GM19372 (cell line): ENCODE measurements around the gene RIPK4.

Experiments used
- ATAC-seq: cut with Tn5 transposase; IDR thresholded peaks from one replicate; pipeline ENCODE4 v1.9.1; 2021; ENCODE audit warnings: mild to moderate bottlenecking, low read depth, moderate library complexity; ENCODE audit not compliant: unreplicated experiment

The RIPK4 gene

DNA sequence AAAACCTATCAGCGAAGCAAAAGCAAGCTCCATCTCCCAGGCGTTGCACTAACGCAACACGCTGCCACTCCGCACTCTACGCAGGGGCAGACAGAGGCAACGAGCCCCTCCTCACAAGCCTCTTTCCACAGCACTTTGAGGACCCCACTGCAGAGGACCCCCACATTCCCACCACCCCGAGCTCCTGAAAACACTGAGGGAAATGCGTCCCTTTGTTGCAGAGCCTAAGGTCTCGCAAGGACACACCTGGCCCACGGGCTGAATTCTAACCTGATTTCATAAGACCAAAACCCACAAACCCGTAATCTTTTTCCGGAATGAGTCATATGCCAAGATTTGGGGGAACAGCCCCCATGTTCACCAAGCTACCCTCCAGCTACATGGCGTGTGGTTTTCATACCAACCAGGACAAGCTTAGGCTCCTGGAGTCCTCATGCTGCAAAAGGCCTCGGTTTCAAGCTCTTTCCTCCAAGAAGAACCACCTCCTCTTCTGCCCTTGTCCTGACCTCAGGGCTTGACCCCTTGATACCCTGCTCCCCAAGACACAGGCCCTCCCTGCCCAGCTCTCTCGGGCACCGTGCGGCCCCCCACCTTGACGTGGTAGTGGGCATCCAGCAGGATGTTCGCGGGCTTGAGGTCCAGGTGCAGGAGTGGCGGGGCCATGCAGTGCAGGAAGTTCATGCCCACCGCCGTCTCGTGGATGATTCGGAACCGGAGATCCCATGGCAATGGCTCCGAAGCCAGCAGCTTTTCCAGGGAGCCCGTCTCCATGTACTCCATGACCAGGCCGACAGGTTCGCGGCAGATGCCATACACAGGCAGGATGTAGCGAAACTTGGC, 10.7 kb downstream of the RIPK4 start:
- no peak for ATAC-seq

DNA sequence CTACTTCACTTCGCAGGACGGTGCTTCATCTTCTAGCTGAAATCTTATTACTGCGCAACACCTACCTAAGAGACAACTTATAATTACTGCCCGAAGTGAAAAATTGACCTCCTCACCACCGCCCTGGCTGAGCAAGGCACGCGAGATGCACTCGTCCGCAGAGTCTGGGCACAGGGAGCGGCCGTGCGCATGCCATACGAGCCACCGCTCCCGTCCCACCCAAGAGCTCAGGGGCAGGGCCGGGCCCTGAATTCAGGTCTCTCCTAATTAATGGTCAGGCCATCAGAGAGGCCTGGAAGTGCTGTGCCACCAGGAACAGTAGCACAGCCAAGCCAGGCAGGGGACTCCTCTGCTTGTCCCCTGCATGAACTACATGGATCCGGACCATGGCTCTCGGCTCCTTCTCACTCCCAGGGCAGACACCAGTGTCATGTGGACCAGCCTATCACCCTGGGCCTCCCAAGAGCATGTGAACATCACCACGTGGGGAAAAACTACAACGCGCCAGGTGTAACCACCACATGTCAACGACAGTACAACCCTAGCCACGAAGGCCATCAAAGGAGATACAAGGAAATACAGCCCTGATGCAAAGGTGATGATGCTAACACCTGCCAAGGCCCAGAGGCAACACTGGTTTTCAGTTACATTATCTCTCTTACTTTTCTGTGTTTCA, 11.5 kb downstream of the RIPK4 start:
- no peak for ATAC-seq

DNA sequence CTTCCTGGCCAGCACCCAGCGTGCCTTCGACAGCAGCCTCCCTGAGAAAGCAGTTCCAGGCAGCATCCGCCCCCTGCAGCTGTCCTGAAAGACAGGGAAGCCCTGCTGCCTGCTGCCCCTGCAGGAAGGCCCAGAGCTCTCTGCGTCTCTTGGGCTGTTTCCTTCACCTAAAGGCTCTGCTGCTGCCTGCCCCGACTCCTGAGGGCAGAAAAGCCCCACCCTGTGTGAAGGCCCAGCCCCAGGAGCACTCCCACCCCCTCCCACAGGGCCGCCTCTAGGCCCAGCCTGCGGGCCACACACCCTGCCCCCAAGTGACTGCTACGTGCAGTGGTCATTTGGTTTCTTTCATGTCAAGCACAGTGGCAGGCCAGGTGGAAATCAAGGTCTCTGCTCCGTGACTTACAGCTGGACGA, 12.4 kb downstream of the RIPK4 start:
- ATAC-seq, result no peak

DNA sequence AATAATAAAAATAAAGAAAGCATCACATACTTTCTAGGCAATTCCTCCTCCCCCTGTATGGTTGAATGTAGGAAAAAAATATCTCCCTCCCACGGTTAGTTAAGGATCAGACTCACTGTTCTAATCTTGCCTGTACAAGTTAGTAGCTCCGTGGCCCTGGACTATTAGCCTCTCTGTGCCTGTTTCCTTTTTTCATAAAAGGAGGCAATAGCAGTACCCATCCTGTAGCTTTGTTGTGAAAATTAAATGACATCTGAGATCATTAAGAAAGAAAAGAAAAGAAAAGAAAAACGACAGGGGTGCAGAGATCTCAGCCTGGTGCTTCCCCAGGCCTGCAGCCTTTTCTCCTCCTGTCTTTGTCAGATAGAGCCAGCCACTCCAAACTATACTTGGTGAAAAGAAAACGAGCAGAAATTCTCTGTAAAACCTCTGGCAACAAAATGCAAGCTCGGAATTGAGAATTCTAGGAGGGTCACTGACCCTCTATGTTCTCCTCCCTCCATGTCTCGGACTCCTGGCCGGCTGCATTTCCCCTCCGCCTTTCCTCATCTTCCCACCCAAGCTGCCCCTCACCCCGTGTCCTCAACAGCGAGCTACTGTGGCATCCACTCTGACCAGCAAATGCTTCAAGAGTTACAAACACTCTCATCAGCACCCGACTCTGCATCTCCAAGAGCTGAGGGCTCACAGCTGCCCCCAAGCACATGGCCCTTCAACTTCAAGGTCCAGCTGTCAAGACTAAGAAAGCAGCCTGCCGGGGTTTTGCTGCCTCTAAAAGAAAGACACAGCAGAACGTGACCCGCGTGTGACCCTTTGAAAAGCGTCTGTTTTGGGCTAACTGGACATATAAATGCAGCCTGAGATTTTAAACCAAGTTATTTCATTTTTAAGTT, 13.6 kb downstream of the RIPK4 start:
- no peak for ATAC-seq

DNA sequence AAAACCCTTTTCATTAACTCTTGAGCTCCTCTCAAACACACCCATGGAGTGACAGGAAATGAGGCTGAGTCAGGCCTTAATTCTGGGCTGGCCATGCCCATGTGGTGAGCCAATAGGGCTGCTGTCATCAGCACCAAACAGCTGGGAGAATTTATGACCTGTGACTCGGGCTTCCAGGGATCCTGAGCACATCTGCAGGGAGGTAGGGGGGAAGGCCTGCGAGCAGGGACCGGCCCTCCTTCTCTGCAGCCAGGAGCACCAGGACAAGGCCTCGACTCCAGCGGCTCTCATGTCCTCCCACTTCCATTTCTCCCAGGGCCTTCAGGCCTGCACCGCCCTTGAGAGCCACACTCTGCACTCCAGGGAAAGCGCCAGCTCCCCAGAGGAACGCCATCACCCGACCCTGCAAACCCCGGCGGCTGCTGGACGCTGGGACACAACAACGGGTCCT, 14.6 kb downstream of the RIPK4 start:
- ATAC-seq, result no peak

DNA sequence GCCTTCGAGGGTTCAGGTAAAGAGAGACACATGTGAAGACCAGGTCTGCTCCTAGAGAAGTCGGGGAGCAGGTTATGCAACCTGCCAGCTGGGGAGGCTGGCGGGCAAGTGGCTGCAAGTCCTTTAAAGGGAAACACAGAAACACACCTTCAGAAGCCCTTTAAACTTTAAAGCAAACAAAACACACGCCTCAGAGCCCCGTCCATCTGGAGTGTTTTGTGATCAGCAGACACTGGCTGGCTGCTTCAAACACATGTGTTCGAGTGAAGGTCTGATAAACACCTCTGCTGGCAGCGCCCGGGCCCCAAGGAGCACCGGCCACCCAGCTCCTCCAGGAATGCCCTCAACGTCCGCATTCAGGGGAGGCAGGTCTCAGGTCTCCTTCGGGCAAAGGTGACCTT, 15.2 kb downstream of the RIPK4 start:
- ATAC-seq, result no peak

DNA sequence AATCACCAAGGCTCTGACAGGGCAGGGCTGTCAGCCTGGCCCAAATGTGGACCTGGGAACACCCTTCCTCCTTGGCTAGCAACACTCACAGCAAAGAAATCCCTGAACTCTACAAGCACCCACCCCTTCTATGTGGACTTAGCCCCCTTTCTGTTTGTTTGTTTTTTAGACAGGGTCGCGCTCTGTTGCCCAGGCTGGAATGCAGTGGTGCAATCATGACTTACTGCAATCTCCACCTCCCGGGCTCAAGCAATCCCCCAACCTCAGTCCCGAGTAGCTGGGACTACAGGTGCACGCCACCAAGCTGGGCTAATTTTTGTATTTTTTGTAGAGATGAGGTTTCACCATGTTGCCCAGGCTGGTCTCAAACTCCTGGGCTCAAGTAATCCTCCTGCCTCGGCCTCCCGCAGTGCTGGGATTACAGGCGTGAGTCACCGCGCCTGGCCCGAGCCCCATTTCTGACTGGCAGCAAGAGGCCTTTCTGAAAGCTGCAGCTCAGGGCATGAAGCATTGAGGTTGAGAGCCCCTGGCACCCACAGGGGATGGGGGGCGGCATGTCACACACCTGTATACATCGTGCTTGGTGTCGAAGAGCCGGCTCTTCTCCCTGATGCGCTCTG, 16.2 kb downstream of the RIPK4 start:
- no peak for ATAC-seq

DNA sequence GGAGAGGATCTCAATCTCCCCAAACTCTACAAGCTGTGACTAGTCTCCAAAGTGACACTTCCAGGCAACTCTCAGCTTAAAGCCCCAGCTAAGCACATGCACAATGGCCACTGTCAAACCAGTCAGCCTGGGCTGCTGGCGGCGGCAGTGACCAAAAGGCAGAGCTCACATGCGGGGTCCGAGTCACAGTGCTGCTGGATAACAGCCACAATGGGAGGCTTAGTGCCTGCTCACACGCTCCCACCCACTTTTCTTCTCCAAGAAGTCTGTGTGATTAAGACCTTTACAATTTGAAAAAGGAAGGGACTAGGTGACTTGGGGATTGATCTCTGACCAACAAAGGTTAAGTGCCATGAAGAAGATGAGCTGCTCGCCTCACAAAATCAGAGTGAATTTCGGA, 16.8 kb downstream of the RIPK4 start:
- ATAC-seq, result no peak

DNA sequence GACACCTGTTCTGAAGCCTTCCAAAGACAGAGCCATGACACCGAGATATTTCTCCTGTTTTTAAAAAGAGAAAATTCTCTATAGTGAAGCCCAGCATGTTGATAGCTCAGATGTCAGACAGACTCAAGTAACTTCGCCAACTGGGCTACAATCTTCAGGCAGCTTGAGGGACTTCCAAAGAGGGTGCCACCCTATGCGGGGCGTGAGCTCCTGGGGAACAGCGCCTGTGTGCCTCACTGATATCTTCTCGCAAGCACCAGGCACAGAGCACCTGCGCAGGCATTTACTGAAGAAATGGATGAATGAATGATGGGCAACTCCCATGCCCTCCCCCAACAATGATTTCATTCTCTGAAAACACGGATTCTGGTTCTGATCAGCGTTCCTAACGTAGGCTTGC, 17.6 kb downstream of the RIPK4 start:
- no peak for ATAC-seq

DNA sequence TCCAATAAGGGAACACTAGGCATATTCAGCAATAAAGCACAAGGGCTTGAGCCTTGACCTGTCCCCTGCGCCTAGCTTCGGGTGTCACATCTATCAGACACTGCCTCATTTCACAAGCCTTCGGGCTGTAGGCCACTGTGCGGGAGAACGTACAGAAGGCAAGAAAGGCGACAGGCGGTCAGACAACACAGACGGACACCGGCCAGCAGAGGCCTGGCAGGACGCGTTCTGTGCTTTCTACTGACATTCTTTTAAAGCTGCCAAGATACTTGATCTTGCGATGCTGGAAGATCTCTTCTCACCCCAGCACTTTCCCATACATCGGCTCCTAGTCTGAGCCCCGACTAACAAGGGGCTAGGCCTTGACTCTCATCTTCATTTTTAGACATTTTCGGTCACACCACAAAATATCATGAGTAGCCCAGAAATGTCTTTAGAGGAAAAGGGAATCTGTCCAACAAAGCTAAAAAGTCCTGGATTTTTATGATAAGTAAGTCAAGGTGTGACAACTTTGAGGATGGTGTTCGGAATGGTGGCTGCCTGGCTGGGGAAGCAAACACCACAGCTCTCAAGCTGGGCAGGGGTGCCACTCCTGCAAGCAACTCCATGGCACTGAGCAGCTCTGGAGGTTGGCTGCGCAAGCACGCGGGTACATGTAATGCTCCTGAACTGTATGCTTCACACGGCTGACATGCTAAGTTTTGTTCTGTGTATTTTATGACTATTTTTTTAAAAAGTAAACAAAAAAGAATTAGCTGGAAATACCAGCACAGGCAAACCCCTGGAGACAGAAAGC, 18.7 kb downstream of the RIPK4 start:
- ATAC-seq, result no peak

DNA sequence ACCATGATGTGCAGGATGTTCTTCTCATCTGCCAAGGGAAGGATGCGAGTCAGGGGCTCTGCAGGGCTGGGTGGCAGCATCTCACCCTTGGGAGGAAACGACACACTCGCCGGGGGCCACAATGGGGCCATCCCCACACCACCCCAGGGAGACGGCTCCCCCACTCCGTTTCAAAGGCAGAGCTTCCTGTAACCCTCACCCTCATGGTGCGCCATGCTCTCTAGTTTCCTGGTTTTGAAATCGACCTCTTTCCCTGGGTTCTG, 20.2 kb downstream of the RIPK4 start:
- no peak for ATAC-seq

DNA sequence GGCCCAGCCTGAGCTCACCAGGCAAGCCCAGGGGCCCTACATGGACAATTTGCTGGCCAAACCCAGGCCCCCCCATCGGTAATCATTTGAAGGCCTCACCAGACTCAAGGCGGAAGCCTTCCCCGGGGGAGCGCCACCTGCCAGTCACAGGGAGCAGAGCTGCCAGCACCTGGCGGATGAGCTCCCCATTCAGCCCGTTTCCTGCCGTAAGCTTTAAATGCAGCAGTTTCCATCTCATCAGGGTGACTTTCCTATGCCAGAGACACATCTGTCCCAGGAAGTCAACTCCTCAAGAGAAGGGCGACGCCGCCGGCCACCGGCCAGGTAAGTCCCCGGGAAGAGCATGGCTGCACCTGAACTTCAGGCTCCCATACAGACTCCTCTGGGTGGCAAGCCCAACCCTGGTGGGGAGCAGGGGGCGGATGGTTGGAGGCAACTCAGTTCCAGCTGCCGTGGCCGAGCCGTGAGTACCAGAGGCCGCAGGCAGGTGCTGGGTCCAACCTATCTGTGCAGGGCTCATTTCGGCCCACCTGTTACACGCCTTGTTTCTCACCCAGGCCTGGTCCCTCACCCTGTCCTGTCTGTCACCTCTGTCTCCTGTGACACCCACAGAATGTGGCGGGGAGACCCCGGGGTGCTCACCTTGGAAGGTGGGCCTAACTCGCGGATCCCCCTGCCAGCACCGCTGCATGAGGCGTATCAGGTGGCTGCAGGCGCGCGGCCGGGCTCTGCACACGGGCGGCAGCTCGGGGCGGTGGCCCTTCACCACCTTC, 20.7 kb downstream of the RIPK4 start:
- ATAC-seq, result no peak

DNA sequence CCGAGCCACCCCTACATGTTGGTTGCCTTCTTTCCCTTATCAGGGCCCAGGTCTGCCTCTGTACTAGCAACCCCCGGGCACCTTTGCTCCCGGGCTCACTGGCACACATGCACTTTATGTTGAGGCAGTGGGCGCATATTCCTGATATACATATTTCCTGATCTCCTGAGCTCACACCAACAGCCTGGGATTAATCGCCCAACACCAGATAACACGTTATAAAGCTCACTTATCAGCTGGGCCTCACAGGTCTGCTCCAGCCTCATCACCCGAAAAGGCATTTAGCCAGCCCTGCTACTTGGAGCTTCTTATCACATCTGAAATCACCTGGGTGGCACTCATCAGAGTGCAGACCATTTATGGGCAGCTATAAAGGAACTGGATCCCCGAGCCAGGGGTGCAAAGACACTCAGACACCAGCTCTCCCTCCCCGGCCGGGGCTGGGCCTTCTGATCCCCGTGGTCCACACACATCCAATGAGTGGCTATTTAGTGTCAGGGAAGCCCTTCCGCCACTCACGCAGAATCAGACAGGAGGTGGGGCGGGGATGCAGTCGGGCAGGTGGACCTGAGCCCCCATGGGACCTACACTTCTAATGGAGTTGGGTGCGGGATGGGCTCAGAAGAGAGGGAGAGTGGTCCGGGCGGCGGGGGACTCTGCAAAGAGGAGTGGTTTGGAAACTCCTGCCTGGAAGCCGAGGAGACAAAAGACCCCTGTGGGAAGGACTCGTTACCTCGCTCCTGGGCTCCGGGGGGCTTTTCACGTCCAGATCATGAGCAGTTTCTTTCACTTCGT, 21.6 kb downstream of the RIPK4 start:
- no peak for ATAC-seq

DNA sequence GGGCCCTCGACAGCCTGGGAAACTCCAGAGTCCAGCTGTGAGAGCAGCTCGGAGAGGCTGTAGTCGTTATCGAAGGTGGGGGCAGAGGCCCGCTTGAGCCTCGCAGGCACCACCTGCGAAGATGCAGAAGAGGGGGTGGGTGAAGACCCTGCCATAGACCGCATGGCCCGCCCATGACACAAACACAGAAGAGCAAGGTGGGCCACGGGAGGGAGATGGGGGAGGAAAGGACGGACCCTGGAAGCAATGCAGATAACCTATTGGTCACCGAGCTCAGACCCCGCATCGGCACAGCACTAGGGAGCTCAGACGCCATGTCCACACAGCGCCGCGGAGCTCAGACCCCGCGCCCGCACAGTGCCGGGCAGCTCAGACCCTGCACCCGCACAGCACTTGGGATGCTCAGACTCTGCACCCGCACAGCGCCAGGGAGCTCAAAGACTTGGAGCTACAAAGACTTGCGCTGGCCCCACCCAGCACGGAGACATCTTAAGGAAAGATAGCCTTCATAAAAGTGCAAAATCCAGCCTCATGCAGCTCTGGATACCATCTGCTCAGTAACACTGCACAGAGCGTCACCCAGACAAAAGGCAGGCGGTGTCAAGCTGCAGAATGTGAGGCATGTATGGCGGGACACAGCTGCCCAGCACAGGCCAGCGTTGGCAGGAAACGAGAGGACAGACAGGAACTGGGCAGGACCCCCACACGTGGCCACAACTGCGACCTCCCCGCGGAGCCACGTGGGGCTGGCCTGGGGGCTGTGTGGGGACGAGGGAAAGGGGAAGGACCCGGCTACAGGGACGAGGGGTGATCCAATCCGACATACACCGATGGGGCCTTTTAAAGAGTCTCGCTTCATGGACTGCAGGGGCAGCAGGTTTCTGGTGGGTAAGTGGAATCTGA, 22.6 kb downstream of the RIPK4 start:
- ATAC-seq, result no peak

DNA sequence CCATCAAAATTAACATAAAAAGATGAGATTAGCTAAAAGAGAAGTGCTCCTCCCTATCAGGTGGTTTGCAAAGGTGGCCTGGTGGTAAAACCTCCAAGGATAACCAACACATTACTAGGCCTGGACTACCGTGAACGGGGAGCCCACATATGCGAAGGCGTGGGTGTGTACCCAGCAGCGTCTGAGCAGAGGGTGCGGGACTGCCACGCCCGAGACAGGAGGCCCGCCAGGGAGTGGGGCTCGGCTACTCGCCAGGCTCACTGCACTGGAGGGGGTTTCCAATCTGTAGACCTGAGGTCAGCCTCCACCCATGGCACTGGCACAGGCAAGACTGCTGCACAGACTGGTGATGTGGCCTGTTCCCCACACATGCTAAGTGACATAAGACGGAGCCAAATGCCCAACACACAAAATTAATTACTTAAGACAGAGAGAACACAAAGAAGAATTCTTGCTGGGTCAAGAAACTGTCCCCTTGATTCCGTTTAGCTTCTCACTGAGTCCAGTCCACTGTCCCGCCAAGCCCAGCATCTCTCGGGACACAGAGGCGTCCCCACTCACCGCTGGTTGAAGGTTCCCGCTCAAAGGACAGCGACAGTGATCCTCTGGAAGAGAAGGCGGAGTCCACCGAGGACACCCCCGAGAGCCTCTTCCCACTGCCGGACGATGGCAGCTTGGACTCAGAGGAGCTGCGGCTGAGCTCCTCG, 23.4 kb downstream of the RIPK4 start:
- ATAC-seq, result no peak

DNA sequence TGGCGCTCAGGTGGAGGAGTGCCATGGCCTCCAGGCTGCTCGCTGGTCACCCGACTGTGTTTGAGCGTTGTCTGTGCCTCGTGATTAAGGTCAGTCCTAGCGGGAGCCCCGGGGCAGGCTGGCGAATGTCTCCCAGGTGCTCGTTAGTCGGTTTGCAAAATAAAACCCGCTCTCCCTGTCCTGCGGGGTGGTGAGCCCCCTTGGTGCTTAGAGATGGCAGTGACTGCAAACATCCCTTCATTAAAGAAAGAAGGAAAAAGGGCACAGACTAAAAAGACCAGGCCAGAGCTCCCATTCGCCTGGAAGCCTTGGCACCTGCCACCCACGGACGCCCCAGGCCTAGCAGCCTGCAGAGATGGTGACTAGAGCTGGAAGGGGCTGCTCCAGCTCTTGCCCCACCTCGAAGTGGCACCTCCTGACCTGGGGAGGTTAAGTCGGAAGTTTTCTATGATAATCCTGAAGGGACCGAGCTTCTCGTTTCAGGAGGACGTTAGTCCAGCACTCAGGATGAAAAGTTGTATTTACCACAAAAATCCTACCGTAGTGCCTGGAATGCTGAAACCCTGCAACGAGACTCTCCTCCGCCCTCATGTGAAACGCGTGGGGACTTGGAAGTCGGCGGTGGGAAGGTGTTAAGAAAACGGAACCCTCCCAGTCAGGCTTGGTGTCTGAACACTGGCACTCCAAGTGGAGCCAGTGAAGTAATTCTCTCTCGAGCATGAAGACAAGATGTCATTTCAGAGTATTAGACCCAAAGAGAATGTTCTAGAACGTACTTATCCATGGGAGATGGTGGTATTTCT, 24.6 kb downstream of the RIPK4 start:
- no peak for ATAC-seq
